ENCODE results near the gene COL7A1.

COL7A1 gene

GRCh38 chr3:48572517-48572916, 22.6 kb downstream of the COL7A1 start:
- Histone ChIP-seq H3K9ac (no peak overlapping the region), H3K4me1 (no peaks in the 10 kb centered on the region), H3K4me3 (ENCODE audit: low read depth, low read length) (no peak overlapping the region), H3K79me2 (no peaks in the 10 kb centered on the region), H3K27me3 (ENCODE audit: control insufficient read depth, insufficient read depth, low read length) (no peaks in the 10 kb centered on the region), H3K27ac (no peak overlapping the region), H3K9me3 (ENCODE audit: control insufficient read depth, low read length) (no peaks in the 10 kb centered on the region), H3K4me2 (ENCODE audit: low read length) (no peak overlapping the region), H3K36me3 (ENCODE audit: control insufficient read depth, insufficient read depth, low read length) (no peaks in the 10 kb centered on the region), H2AFZ (no peak overlapping the region)
- TF ChIP-seq CTCF (IDR thresholded peaks at IDR 0.05): no peak

- H3K9ac ChIP-seq: no peak overlapping the region
- no peaks in the 10 kb centered on the region for H3K79me2 ChIP-seq
- H3K27ac ChIP-seq: no peak overlapping the region
- H3K4me1 ChIP-seq: no peaks in the 10 kb centered on the region
- H3K36me3 ChIP-seq (ENCODE audit: control insufficient read depth, insufficient read depth, low read length): no peaks in the 10 kb centered on the region
- H3K27me3 ChIP-seq (ENCODE audit: control insufficient read depth, insufficient read depth, low read length): no peaks in the 10 kb centered on the region
- no peak overlapping the region for H3K4me2 ChIP-seq (ENCODE audit: low read length)
- H2AFZ ChIP-seq: no peak overlapping the region
- no peak overlapping the region for H3K4me3 ChIP-seq (ENCODE audit: low read depth, low read length)
- H3K9me3 ChIP-seq (ENCODE audit: control insufficient read depth, low read length): no peaks in the 10 kb centered on the region
- TF ChIP-seq CTCF (IDR thresholded peaks at IDR 0.05): no peak
These were observed 23.2 kb downstream of the COL7A1 start for GRCh38 chr3:48571938-48572337.

GRCh38 chr3:48569808-48570450, 25.2 kb downstream of the COL7A1 start:
- no peaks in the 10 kb centered on the region for H3K4me1 ChIP-seq
- no peaks in the 10 kb centered on the region for H3K79me2 ChIP-seq
- no peak for TF ChIP-seq CTCF (IDR thresholded peaks at IDR 0.05)
- H3K36me3 ChIP-seq (ENCODE audit: control insufficient read depth, insufficient read depth, low read length): no peaks in the 10 kb centered on the region
- no peak overlapping the region for H3K4me2 ChIP-seq (ENCODE audit: low read length)
- no peaks in the 10 kb centered on the region for H3K27me3 ChIP-seq (ENCODE audit: control insufficient read depth, insufficient read depth, low read length)
- no peak overlapping the region for H3K4me3 ChIP-seq (ENCODE audit: low read depth, low read length)
- H2AFZ ChIP-seq: no peak overlapping the region
- no peak overlapping the region for H3K27ac ChIP-seq
- H3K9me3 ChIP-seq (ENCODE audit: control insufficient read depth, low read length): no peaks in the 10 kb centered on the region
- H3K9ac ChIP-seq: no peak overlapping the region

- no peaks in the 10 kb centered on the region for H3K4me1 ChIP-seq
- no peaks in the 10 kb centered on the region for H3K27me3 ChIP-seq (ENCODE audit: control insufficient read depth, insufficient read depth, low read length)
- no peak overlapping the region for H3K4me3 ChIP-seq (ENCODE audit: low read depth, low read length)
- H3K9me3 ChIP-seq (ENCODE audit: control insufficient read depth, low read length): no peaks in the 10 kb centered on the region
- no peak for TF ChIP-seq CTCF (IDR thresholded peaks at IDR 0.05)
- H3K4me2 ChIP-seq (ENCODE audit: low read length): no peak overlapping the region
- H3K79me2 ChIP-seq: no peaks in the 10 kb centered on the region
- H2AFZ ChIP-seq: no peak overlapping the region
- no peak overlapping the region for H3K27ac ChIP-seq
- no peak overlapping the region for H3K9ac ChIP-seq
- H3K36me3 ChIP-seq (ENCODE audit: control insufficient read depth, insufficient read depth, low read length): no peaks in the 10 kb centered on the region
These were observed 25.7 kb downstream of the COL7A1 start for GRCh38 chr3:48569400-48569799.

- H3K79me2 ChIP-seq: no peaks in the 10 kb centered on the region
- no peak overlapping the region for H3K4me3 ChIP-seq (ENCODE audit: low read depth, low read length)
- no peak overlapping the region for H2AFZ ChIP-seq
- no peaks in the 10 kb centered on the region for H3K9me3 ChIP-seq (ENCODE audit: control insufficient read depth, low read length)
- no peak overlapping the region for H3K27ac ChIP-seq
- no peaks in the 10 kb centered on the region for H3K27me3 ChIP-seq (ENCODE audit: control insufficient read depth, insufficient read depth, low read length)
- H3K4me2 ChIP-seq (ENCODE audit: low read length): no peak overlapping the region
- no peaks in the 10 kb centered on the region for H3K36me3 ChIP-seq (ENCODE audit: control insufficient read depth, insufficient read depth, low read length)
- no peaks in the 10 kb centered on the region for H3K4me1 ChIP-seq
- TF ChIP-seq CTCF (IDR thresholded peaks at IDR 0.05): no peak
- no peak overlapping the region for H3K9ac ChIP-seq
These were observed 26.7 kb downstream of the COL7A1 start for GRCh38 chr3:48568476-48568875.

All from parathyroid adenoma (tissue), 2 donors.